Sigmoid colon (tissue), 4 donors: ENCODE measurements around the gene SUMF1.

Experiments
- EP300 ChIP-seq, 4 donors: sonication (generic); formaldehyde crosslinking; IDR thresholded peaks; one replicate each; pipeline ENCODE4 v1.6.1; 2017; ENCODE audit warnings: antibody characterized with exemption in 4 of 4
- POLR2A ChIP-seq, 2 donors: fragments of 450-650 bp; IDR thresholded peaks; one replicate each; pipeline ENCODE4 v1.6.1; 2016; ENCODE audit warnings: antibody characterized with exemption in 2 of 2, mild to moderate bottlenecking in 2 of 2, moderate library complexity in 2 of 2
- POLR2AphosphoS5 ChIP-seq, 4 donors: sonication (generic); formaldehyde crosslinking; IDR thresholded peaks; one replicate each; pipeline ENCODE4 v1.6.1; 2017; ENCODE audit warnings: antibody characterized with exemption in 4 of 4
- TF ChIP-seq, protein P1 (sequence below), 4 experiments: fragments of 450-650 bp in 3 of 4; fragments of 200-600 bp in 1 of 4; IDR thresholded peaks; one replicate each; pipeline ENCODE4 v1.5.1; 2016 to 2019; ENCODE audit warnings: antibody characterized with exemption in 4 of 4, mild to moderate bottlenecking in 3 of 4, moderate library complexity in 2 of 4

GRCh38 chr3:4362523-4362922, 104.5 kb downstream of the SUMF1 start:
- TF ChIP-seq, protein P1, sequence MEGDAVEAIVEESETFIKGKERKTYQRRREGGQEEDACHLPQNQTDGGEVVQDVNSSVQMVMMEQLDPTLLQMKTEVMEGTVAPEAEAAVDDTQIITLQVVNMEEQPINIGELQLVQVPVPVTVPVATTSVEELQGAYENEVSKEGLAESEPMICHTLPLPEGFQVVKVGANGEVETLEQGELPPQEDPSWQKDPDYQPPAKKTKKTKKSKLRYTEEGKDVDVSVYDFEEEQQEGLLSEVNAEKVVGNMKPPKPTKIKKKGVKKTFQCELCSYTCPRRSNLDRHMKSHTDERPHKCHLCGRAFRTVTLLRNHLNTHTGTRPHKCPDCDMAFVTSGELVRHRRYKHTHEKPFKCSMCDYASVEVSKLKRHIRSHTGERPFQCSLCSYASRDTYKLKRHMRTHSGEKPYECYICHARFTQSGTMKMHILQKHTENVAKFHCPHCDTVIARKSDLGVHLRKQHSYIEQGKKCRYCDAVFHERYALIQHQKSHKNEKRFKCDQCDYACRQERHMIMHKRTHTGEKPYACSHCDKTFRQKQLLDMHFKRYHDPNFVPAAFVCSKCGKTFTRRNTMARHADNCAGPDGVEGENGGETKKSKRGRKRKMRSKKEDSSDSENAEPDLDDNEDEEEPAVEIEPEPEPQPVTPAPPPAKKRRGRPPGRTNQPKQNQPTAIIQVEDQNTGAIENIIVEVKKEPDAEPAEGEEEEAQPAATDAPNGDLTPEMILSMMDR (IDR thresholded peaks at IDR 0.05): no peak
- TF ChIP-seq EP300 (IDR thresholded peaks at IDR 0.05): no peak
- no peak for TF ChIP-seq POLR2A (IDR thresholded peaks at IDR 0.05)
- no peak for TF ChIP-seq POLR2AphosphoS5 (IDR thresholded peaks at IDR 0.05)
